GM12891 (cell line): ENCODE measurements around the gene ZNF792.
"Not testable (repeated sequence)": the region's sequence is repeated elsewhere in the genome, so short reads cannot be mapped to it uniquely, and the experiment has no call there.

Experiments
- DNase-seq: peaks from one replicate; pipeline ENCODE4 v3.0.0; 2011; ENCODE audit warnings: low spot score; ENCODE audit not compliant: insufficient read length
- FAIRE-seq: peaks from 2 replicates; lab custom pipeline; 2011; peaks lifted over from hg19 to GRCh38; lab: Jason Lieb, UNC
- PAX5 ChIP-seq: IDR thresholded peaks from 2 replicates; pipeline ENCODE4 v1.6.1; 2011; ENCODE audit warnings: low read length, moderate library complexity, mild to moderate bottlenecking; ENCODE audit not compliant: insufficient read depth, severe bottlenecking
- POLR2A ChIP-seq: IDR thresholded peaks from 2 replicates; pipeline ENCODE4 v1.6.1; 2011; ENCODE audit warnings: low read depth, low read length, control low read depth
- POLR2AphosphoS5 ChIP-seq: IDR thresholded peaks from 2 replicates; pipeline ENCODE4 v1.6.1; 2011; ENCODE audit warnings: low read depth, low read length, control low read depth
- POU2F2 ChIP-seq: IDR thresholded peaks from 2 replicates; pipeline ENCODE4 v1.6.1; 2011; ENCODE audit warnings: low read depth, mild to moderate bottlenecking, control low read depth, low read length, moderate library complexity
- SPI1 ChIP-seq: IDR thresholded peaks from 2 replicates; pipeline ENCODE4 v1.6.1; 2011; ENCODE audit warnings: low read depth, low read length, control low read depth
- TAF1 ChIP-seq: IDR thresholded peaks from 2 replicates; pipeline ENCODE4 v1.6.1; 2011; ENCODE audit warnings: low read depth, low read length, control low read depth

ZNF792 gene

DNA sequence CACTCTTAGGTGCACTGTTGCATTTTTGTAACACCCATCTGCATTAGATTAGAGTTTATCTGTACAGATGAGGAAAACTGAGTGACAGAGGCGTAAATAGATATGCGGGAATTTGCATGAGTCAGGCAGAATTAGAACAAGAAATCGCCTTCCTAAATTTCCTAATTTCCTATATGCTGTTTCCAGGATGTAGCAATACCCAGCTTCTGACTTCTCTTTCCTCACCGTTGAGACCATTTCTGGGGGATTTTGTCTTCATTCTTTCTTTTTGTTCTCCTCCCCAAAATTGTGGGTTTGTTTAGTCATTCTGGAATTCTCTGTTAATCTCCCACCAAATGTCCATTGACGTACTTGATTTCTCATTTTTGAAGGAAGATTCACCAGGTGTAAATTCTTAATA is 10.6 kb upstream of the ZNF792 start:
- no peak for DNase-seq
- FAIRE-seq, result no peak
- TF ChIP-seq POLR2A, result no peak
- TF ChIP-seq SPI1, result no peak
- TF ChIP-seq PAX5, result no peak
- no peak for TF ChIP-seq TAF1

DNA sequence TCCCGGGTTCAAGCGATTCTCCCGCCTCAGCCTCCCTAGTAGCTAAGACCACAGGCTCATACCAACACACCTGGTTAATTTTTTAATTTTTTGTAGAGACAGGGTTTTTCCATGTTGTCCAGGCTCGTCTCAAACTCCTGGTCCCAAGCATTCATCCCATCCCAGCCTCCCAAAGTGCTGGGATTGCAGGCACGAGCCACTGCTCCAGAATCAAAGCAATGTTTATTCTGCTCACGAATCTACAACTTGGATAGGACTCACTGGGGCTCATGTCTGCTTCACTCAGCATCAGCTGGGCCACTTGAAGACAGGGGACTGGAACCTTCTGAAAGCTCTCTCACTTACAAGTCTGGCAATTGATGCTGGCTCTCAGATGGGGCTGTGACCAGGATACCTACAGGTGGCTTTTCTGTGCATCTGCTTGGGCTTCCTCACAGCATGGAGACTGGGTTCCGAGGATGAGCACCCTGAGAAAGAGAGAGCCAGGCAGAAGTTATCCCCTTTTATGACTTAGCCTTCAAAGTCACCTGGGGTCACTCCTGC is 8.2 kb upstream of the ZNF792 start:
- FAIRE-seq, result no peak
- TF ChIP-seq PAX5 (no peak), POU2F2 (no peak), SPI1 (no peak), POLR2AphosphoS5 (no peak), TAF1 (no peak), POLR2A (no peak)
- DNase-seq, result no peak

GRCh38 chr19:34970185-34970780 is 6.3 kb upstream of the ZNF792 start:
- FAIRE-seq, DNase-seq: not testable (repeated sequence)

DNA sequence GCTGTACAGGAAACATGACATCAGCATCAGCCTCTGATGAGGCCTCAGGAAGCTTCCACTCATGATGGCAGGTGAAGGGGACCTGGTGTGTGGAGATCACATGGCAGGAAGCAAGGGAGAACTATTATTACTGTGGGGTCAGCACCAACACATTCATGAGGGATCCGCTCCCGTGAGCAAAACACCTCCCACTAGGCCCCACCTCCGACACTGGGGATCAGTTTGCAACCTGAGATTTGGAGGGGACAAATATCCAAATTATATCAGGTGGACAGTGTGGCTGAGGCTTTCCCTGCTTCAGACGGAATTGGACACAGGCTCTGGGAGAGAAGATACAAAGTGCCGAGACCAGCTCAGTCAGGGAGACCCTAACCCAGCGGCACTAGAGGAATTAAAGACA is 5.7 kb upstream of the ZNF792 start:
- no peak for FAIRE-seq
- no peak for DNase-seq
- TF ChIP-seq TAF1 (no peak), POLR2AphosphoS5 (no peak), POU2F2 (no peak), SPI1 (no peak), PAX5 (no peak), POLR2A (no peak)

DNA sequence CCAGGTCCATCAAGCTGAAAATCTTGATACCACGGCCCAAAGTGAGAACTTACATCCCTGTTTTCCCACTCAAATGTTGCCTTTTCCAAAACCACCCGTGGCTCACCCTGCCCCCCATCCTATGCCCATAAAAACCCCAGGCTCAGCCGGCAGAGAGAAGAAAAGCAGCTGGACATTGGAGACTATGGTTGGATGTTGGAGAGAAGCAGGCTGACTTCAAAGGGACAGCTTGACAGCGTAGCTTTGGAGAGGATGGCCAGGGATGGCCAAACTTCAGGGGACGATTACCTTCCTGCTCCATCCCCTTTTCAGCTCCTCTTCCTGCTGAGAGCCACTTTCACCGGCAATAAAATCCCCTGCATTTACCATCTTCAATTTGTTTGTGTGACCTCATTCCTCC is 3.5 kb upstream of the ZNF792 start:
- no peak for FAIRE-seq
- TF ChIP-seq TAF1, result no peak
- no peak for TF ChIP-seq POLR2A
- no peak for TF ChIP-seq PAX5
- TF ChIP-seq POLR2AphosphoS5, result no peak
- no peak for TF ChIP-seq SPI1
- no peak for TF ChIP-seq POU2F2
- DNase-seq, result no peak

DNA sequence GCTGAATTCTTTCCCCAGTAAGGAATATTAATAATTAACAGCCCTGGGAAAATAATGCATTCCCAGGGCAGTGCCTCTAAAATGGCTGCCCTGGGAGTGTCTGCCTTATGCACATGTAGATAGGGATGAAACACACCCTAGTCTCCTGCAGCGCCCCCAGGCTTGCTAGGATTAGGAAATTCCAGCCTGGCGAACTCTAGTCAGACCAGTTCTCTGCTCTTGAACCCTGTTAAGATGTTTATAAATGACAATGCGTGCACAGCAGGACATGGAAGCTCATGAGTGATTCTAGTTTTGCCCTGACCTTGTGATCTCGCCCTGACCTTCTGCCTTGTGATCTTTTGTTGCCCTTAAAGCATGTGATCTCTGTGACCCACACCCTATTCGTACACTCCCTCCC is 1.5 kb upstream of the ZNF792 start:
- not testable (repeated sequence) for DNase-seq, FAIRE-seq

DNA sequence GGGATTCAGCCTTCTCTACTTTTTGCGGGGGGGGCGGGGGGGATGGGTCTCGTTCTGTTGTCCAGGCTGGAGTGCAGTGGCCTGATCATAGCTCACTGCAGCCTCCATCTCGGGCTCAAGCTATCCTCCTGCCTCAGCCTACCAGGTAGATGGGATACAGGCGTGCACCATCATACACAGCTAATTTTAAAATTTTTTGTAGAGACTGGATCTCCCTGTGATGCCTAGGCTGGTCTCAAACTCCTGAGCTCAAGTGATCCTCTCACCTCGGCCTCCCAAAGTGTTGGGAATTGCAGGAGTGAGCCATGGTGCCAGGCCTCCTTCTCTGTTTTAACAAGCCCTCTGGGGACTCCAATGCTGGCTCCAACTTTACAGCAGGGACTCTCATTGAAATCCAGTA is 569 bp upstream of the ZNF792 start:
- no peak for TF ChIP-seq POU2F2
- TF ChIP-seq POLR2A, result no peak
- no peak for TF ChIP-seq PAX5
- TF ChIP-seq POLR2AphosphoS5, result no peak
- TF ChIP-seq TAF1, result no peak
- no peak for TF ChIP-seq SPI1
- DNase-seq (no peak), FAIRE-seq (no peak)

DNA sequence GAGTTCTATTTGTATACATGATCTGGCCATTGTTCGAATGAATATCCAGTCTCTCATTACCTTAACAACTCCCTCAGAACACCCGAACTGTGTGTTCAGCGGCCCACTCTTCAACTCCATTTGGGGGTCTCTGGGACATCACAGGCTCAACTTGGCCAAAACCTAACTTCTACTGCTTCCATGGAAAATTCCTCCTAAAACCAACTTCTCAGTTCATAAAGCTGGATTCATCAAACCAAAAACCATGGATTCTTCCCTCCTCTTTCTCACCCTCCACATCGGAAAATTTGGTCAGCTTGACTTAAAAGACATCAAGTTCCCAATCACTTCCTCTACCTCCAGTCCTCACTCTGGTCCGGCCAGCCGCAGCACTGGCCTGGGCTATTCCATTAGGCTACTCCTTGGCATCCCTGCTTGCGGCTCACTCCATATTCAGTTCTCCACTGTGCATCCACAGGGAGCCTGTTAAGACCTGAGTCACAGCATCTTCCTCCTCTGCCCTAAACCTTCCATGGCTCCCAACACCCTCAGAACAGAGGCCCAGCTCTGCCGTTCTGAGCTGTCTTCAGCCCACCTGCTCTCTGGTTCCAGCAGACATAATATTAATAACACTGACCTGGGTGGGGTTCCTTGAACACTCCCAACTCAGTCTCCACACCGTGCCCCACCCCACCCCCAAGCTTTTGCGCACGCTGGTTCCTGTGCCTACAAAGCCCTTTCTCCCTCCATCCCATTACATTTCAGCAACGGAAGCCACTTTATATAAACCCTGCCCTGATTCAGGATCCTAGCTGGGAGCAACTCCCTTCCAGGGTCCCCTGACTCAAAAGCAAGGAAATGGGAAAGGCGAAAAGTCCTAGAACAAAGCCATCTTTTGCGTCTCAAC is 1.1 kb downstream of the ZNF792 start:
- FAIRE-seq (peak; percentile 56), DNase-seq (no peak)
- TF ChIP-seq POU2F2, result no peak
- no peak for TF ChIP-seq TAF1
- no peak for TF ChIP-seq SPI1
- no peak for TF ChIP-seq PAX5
- no peak for TF ChIP-seq POLR2A
- TF ChIP-seq POLR2AphosphoS5, result no peak

- no peak for FAIRE-seq
- no peak for TF ChIP-seq TAF1
- DNase-seq, result no peak
Measured at GRCh38 chr19:34961775-34962686, 2.0 kb downstream of the ZNF792 start.
